HG03520 (cell line): ENCODE data around the gene TBX15.

Experiments
- ATAC-seq: cut with Tn5 transposase; IDR thresholded peaks from one replicate; pipeline ENCODE4 v1.9.1; 2021; ENCODE audit warnings: mild to moderate bottlenecking, moderate library complexity; ENCODE audit not compliant: unreplicated experiment

Gene TBX15

GRCh38 chr1:118988186-118989005 lies at the start of gene TBX15:
TSS of gene TBX15 (minus strand) at chr1:118988343. CDS start at chr1:118987795, 548 bp downstream.
- ATAC-seq = no peak

- ATAC-seq = no peak
Measured at GRCh38 chr1:119034359-119034758, 46.2 kb upstream of the TBX15 start.

- no peak for ATAC-seq
Measured at GRCh38 chr1:119032986-119033385, 44.8 kb upstream of the TBX15 start.

GRCh38 chr1:119027759-119028158 lies 39.6 kb upstream of the TBX15 start:
- no peak for ATAC-seq

GRCh38 chr1:119026956-119027355 lies 38.8 kb upstream of the TBX15 start:
- no peak for ATAC-seq

GRCh38 chr1:119015547-119015946 lies 27.4 kb upstream of the TBX15 start:
- ATAC-seq = no peak

GRCh38 chr1:119012383-119012782 lies 24.2 kb upstream of the TBX15 start:
- ATAC-seq = no peak

GRCh38 chr1:119011706-119012105 lies 23.6 kb upstream of the TBX15 start:
- ATAC-seq = no peak

GRCh38 chr1:119011116-119011515 lies 23.0 kb upstream of the TBX15 start:
- ATAC-seq = no peak

GRCh38 chr1:119010201-119010600 lies 22.1 kb upstream of the TBX15 start:
- no peak for ATAC-seq

- no peak for ATAC-seq
Measured at GRCh38 chr1:119009312-119009655, 21.1 kb upstream of the TBX15 start.

GRCh38 chr1:119008483-119009311 lies 20.6 kb upstream of the TBX15 start:
- ATAC-seq = no peak

- no peak for ATAC-seq
Measured at GRCh38 chr1:119007670-119008482, 19.7 kb upstream of the TBX15 start.

- ATAC-seq = no peak
Measured at GRCh38 chr1:119007339-119007669, 19.2 kb upstream of the TBX15 start.

GRCh38 chr1:119006406-119007279 lies 18.5 kb upstream of the TBX15 start:
- ATAC-seq = no peak

- ATAC-seq = no peak
Measured at GRCh38 chr1:119005724-119006405, 17.7 kb upstream of the TBX15 start.

- ATAC-seq = no peak
Measured at GRCh38 chr1:119004781-119005180, 16.6 kb upstream of the TBX15 start.

GRCh38 chr1:119004129-119004527 lies 16.0 kb upstream of the TBX15 start:
- ATAC-seq = no peak

- no peak for ATAC-seq
Measured at GRCh38 chr1:119003413-119004128, 15.4 kb upstream of the TBX15 start.
